HepG2 (cell line): Measurements from ENCODE around the gene KLHL12. TPM values are rescaled to one million over a fixed set of nuclear protein-coding genes. Genes with fewer than 3 reads are reported as not detected.

Source experiments
- ATAC-seq: fragments of 200-7000 bp; cut with Tn5 transposase; 3 replicates; pipeline ENCODE4 v1.9.1; 2020; ENCODE audit warnings: mild to moderate bottlenecking, moderate library complexity
- BruUV-seq: library from RNA; stranded (reverse); fragments of 400-500 nt; replicated peaks from 2 replicates; lab custom pipeline; 2021; lab: Mats Ljungman, UMichigan
- CTCF ChIA-PET: fragments of 300-600 bp; formaldehyde crosslinking; extraction: SDS; loops from one replicate; lab custom pipeline; 2021; ENCODE audit warnings: low total read pairs, inconsistent platforms, low intra/inter-chr PET ratio; lab: Yijun Ruan, JAX
- POLR2A ChIA-PET: fragments of 350-600 bp; sonication (Branson Sonifier 250); formaldehyde crosslinking; loops from one replicate; lab custom pipeline; 2020; ENCODE audit warnings: antibody characterized with exemption, inconsistent platforms; lab: Yijun Ruan, JAX
- DNase-seq: peaks from one replicate; pipeline ENCODE4 v3.0.0-alpha.2; 2015; ENCODE audit warnings: low spot score
- FAIRE-seq: peaks from 3 replicates; lab custom pipeline; 2011; peaks lifted over from hg19 to GRCh38; lab: Jason Lieb, UNC
- H2AFZ ChIP-seq: one replicate; pipeline ENCODE4 v1.6.1; 2011; ENCODE audit warnings: low read length, inconsistent platforms
- H3K27ac ChIP-seq: fragments of 300-600 bp; 3 replicates; pipeline ENCODE4 v1.8.0; 2011; ENCODE audit warnings: mixed run types, mild to moderate bottlenecking, mixed read lengths, low read length, inconsistent platforms; ENCODE audit not compliant: insufficient read depth; ENCODE audit errors: extremely low read length
- H3K27me3 ChIP-seq, 2 experiments: fragments of 200-600 bp in 1 of 2; 2 replicates in 1 of 2; 3 replicates in 1 of 2; pipeline versions ENCODE4 v1.6.0 to v1.8.0; 2011; ENCODE audit warnings: low read length in 2 of 2, mild to moderate bottlenecking in 2 of 2, moderate library complexity in 2 of 2, inconsistent platforms in 1 of 2; ENCODE audit not compliant: insufficient read depth in 2 of 2, control insufficient read depth in 1 of 2
- H3K36me3 ChIP-seq, 2 experiments: fragments of 200-600 bp in 1 of 2; replicated peaks in 1 of 2; 2 replicates in 1 of 2; 3 replicates in 1 of 2; pipeline versions ENCODE4 v1.5.1 to v1.8.0; 2011; ENCODE audit warnings: low read length in 2 of 2, inconsistent platforms in 1 of 2; ENCODE audit not compliant: insufficient read depth in 2 of 2, control insufficient read depth in 1 of 2
- H3K4me1 ChIP-seq: 2 replicates; pipeline ENCODE4 v1.5.1; 2012; ENCODE audit warnings: low read length, inconsistent platforms; ENCODE audit not compliant: insufficient read depth
- H3K4me2 ChIP-seq: 2 replicates; pipeline ENCODE4 v1.6.0; 2011; ENCODE audit warnings: low read depth, low read length, inconsistent platforms
- H3K4me3 ChIP-seq, 3 experiments: fragments of 200-600 bp in 1 of 3; sonication (generic), shearing (Covaris generic) in 1 of 3; replicated peaks in 1 of 3; 2 replicates each; pipeline ENCODE4 v1.5.1; 2011 to 2016; ENCODE audit warnings: low read length in 3 of 3, inconsistent platforms in 2 of 3, low read depth in 2 of 3, mild to moderate bottlenecking in 2 of 3, control low read depth in 1 of 3, mixed read lengths in 1 of 3; ENCODE audit not compliant: insufficient read depth in 1 of 3
- H3K79me2 ChIP-seq: one replicate; pipeline ENCODE4 v1.6.1; 2011; ENCODE audit warnings: low read length, inconsistent platforms; ENCODE audit not compliant: insufficient read depth
- H3K9ac ChIP-seq: 2 replicates; pipeline ENCODE4 v1.6.0; 2011; ENCODE audit warnings: mild to moderate bottlenecking, low read depth, low read length, inconsistent platforms; ENCODE audit not compliant: insufficient read depth
- H3K9me3 ChIP-seq: 2 replicates; pipeline ENCODE4 v1.5.1; 2012; ENCODE audit warnings: mild to moderate bottlenecking, low read length
- H4K20me1 ChIP-seq: 2 replicates; pipeline ENCODE4 v1.6.0; 2011; ENCODE audit warnings: inconsistent platforms, mild to moderate bottlenecking, low read length, moderate library complexity; ENCODE audit not compliant: insufficient read depth
- CCAR2 ChIP-seq: fragments of 200-400 bp; formaldehyde crosslinking; optimal IDR thresholded peaks from 2 replicates; pipeline ENCODE3; 2018; ENCODE audit warnings: low read depth, mild to moderate bottlenecking, low read length, moderate library complexity
- CSRNP2 ChIP-seq: sonication (generic); formaldehyde crosslinking; conservative IDR thresholded peaks from 2 replicates; pipeline ENCODE4 v1.8.0; 2022; ENCODE audit warnings: low read depth, missing genetic modification reagents
- ESRRA ChIP-seq: sonication (generic); formaldehyde crosslinking; IDR thresholded peaks from 2 replicates; pipeline ENCODE4 v1.5.1; 2020; ENCODE audit warnings: mild to moderate bottlenecking, low read depth, missing genetic modification reagents
- RFXANK ChIP-seq: IDR thresholded peaks from 2 replicates; pipeline ENCODE4 v1.6.1; 2016
- SIX4 ChIP-seq: sonication (generic); formaldehyde crosslinking; IDR thresholded peaks from 2 replicates; pipeline ENCODE4 v1.4.0; 2020; ENCODE audit warnings: missing genetic modification reagents
- TOE1 ChIP-seq: sonication (generic); formaldehyde crosslinking; IDR thresholded peaks from 2 replicates; pipeline ENCODE4 v1.4.0; 2020; ENCODE audit warnings: mild to moderate bottlenecking, missing genetic modification reagents
- TOPORS ChIP-seq: sonication (generic); formaldehyde crosslinking; IDR thresholded peaks from 2 replicates; pipeline ENCODE4 v1.8.0; 2023; ENCODE audit warnings: mild to moderate bottlenecking, missing genetic modification reagents
- ZNF160 ChIP-seq: sonication (generic); formaldehyde crosslinking; IDR thresholded peaks from 2 replicates; pipeline ENCODE4 v1.8.0; 2022; ENCODE audit warnings: mild to moderate bottlenecking, inconsistent platforms, missing genetic modification reagents
- ZNF224 ChIP-seq: sonication (generic); formaldehyde crosslinking; IDR thresholded peaks from 2 replicates; pipeline ENCODE4 v1.5.0; 2020; ENCODE audit warnings: mild to moderate bottlenecking, missing genetic modification reagents
- ZNF326 ChIP-seq: sonication (generic); formaldehyde crosslinking; IDR thresholded peaks from 2 replicates; pipeline ENCODE4 v1.4.0; 2020; ENCODE audit warnings: missing genetic modification reagents, borderline replicate concordance
- ZNF431 ChIP-seq: sonication (generic); formaldehyde crosslinking; IDR thresholded peaks from 2 replicates; pipeline ENCODE4 v1.9.0; 2022; ENCODE audit warnings: missing genetic modification reagents, low read depth, mild to moderate bottlenecking, borderline replicate concordance
- ZNF605 ChIP-seq: sonication (generic); formaldehyde crosslinking; IDR thresholded peaks from 2 replicates; pipeline ENCODE4 v1.8.0; 2022; ENCODE audit warnings: mild to moderate bottlenecking, missing genetic modification reagents
- ZNF788 ChIP-seq: sonication (generic); formaldehyde crosslinking; IDR thresholded peaks from 2 replicates; pipeline ENCODE4 v1.5.0; 2020; ENCODE audit warnings: mild to moderate bottlenecking, missing genetic modification reagents, borderline replicate concordance
- WGBS: methylation state at CpG from one replicate; pipeline ENCODE4 v1.1.6; 2017; ENCODE audit warnings: low lambda C conversion rate; 5-methylcytosine and 5-hydroxymethylcytosine counted together
- in situ Hi-C: cut with HindIII; loops from 2 replicates; pipeline ENCODE4 v1.10.0; 2017; ENCODE audit warnings: low pct_unique_long_range_greater_than_20kb; ENCODE audit not compliant: extremely low pct_ligation_motif_present
- intact Hi-C: fragments of 100-400 bp; cut with micrococcal nuclease; formaldehyde crosslinking; loops from one replicate; pipeline ENCODE4 v1.10.0; 2022; ENCODE audit not compliant: unreplicated experiment
- polyA plus RNA-seq, 8 experiments: library from polyadenylated mRNA; depleted of rRNA in 3 of 8; stranded (reverse) in 7 of 8; unstranded in 1 of 8; fragments of >200 nt; fragmentation: Illumina TruSeq in 4 of 8; extraction: Trizol in 4 of 8; gene quantifications; 2 replicates each; pipeline versions ENCODE4 v1.2.1 to v1.2.3, GENCODE V29; 2011 to 2016; ENCODE audit warnings: low read depth in 4 of 8, missing spikeins in 1 of 8, mixed read lengths in 1 of 8; ENCODE audit not compliant: insufficient read depth in 1 of 8
- total RNA-seq, 5 experiments: library from RNA; depleted of rRNA; stranded (reverse); fragments of >200 nt; fragmentation: Illumina TruSeq; extraction: Trizol; gene quantifications; 2 replicates each; pipeline ENCODE4 v1.2.3, GENCODE V29; 2016; ENCODE audit warnings: low read depth in 1 of 5

The KLHL12 gene
- total and polyA plus RNA-seq, 2 of the 13 experiments (the other 11 are each of a cell fraction or from before 2014, with no cell fraction given): 19.2 to 25.2 TPM

GRCh38 chr1:202935844-202936243, 8.8 kb upstream of the KLHL12 start:
- no peak overlapping the region for H3K27ac ChIP-seq
- no peak overlapping the region for H3K9ac ChIP-seq
- CTCF ChIA-PET: no interaction called here
- intact Hi-C loops (no loop called here), in situ Hi-C loops (no loop called here)
- POLR2A ChIA-PET: no interaction called here
- DNase-seq: no peak
- H3K4me2 ChIP-seq: no peak overlapping the region
- no peak overlapping the region for H3K4me3 ChIP-seq
- H2AFZ ChIP-seq: no peak overlapping the region
- no peak for TF ChIP-seq SIX4 (CRISPR knock-in tag)
- no peak for TF ChIP-seq RFXANK (CRISPR knock-in tag)
- TF ChIP-seq ZNF788: no peak
- TF ChIP-seq ZNF160 (CRISPR knock-in tag): no peak
- TF ChIP-seq TOPORS (CRISPR knock-in tag): no peak
- TF ChIP-seq ZNF605 (CRISPR knock-in tag): no peak
- TF ChIP-seq ZNF431 (CRISPR knock-in tag): no peak
- TF ChIP-seq ESRRA (CRISPR knock-in tag): no peak
- TF ChIP-seq CSRNP2 (CRISPR knock-in tag): no peak
- no peak for TF ChIP-seq CCAR2
- no peak for TF ChIP-seq ZNF326 (CRISPR knock-in tag)
- TF ChIP-seq TOE1 (CRISPR knock-in tag): no peak
- no peak for TF ChIP-seq ZNF224 (CRISPR knock-in tag)
- no peak for ATAC-seq
- WGBS: 29% methylated on average over 3 of the region's 3 CpGs
- H3K4me1 ChIP-seq: no peaks in the 10 kb centered on the region
- peaks cover 0 to under 1% of the 10 kb centered on the region in 2 experiments; a peak in 2 of 5 replicates for H3K36me3 ChIP-seq
- FAIRE-seq: no peak
- H4K20me1 ChIP-seq: no peaks in the 10 kb centered on the region
- H3K27me3 ChIP-seq: no peaks in the 10 kb centered on the region
- BruUV-seq: no TSS peak
- no peaks in the 10 kb centered on the region for H3K9me3 ChIP-seq
- H3K79me2 ChIP-seq: no peaks in the 10 kb centered on the region
